Measurements from ENCODE around the gene CCDC12. TPM values are rescaled to one million over a fixed set of nuclear protein-coding genes. Genes with fewer than 3 reads are reported as not detected.

Gene CCDC12
- total and polyA plus RNA-seq, 9 of the 15 experiments (the other 6 are each of a cell fraction or from before 2014, with no cell fraction given), result 8.9 to 201 (median 86.9) TPM

- no peak for TF ChIP-seq HMBOX1 (IDR thresholded peaks at IDR 0.05)
- TF ChIP-seq ILF3 (IDR thresholded peaks at IDR 0.05; ENCODE audit: borderline replicate concordance), result no peak
- no peak for TF ChIP-seq IRF1 (CRISPR knock-in tag; IDR thresholded peaks at IDR 0.05; ENCODE audit: borderline replicate concordance)
These were observed 70.0 kb downstream of the CCDC12 start (continued) for GRCh38 chr3:46906471-46907058.

- BruUV-seq (replicated peaks), result no TSS peak
- 5% methylated on average over 11 of the region's 11 CpGs for WGBS (ENCODE audit: insufficient coverage, low coverage, missing lambda C conversion rate)
- in situ Hi-C loops (cut with MboI) (no loop called here), intact Hi-C loops (cut with micrococcal nuclease) (no loop called here)
- FAIRE-seq (no peak), ATAC-seq (no peak), DNase-seq (ENCODE audit: extremely low read depth in 1 of 4, low spot score in 3 of 4) (no peak)
- ChIA-PET CTCF (ENCODE audit: low intra/inter-chr PET ratio) (no interaction called here), POLR2A (interaction anchor here (0.6 to 0.7 kb wide), 2 partner anchors 11 to 64 kb away, joined by 3 to 4 read pairs; no protein-coding TSS in a partner anchor)
- peak overlapping the region in 1 of 2 experiments; percentile 31; a peak in 1 of 4 replicates for H3K9ac ChIP-seq (ENCODE audit: insufficient read depth in 1 of 2, low read depth in 2 of 2, low read length in 2 of 2)
- peaks cover 4% of the 10 kb centered on the region for H3K9me1 ChIP-seq (ENCODE audit: control insufficient read depth, insufficient read depth, low read length)
- H3K79me2 ChIP-seq (ENCODE audit: control insufficient read depth, insufficient read depth, low read length), result no peaks in the 10 kb centered on the region
- H3K36me3 ChIP-seq (ENCODE audit: control insufficient read depth, insufficient read depth, low read length), result no peaks in the 10 kb centered on the region
- H3K4me3 ChIP-seq, result no peak overlapping the region
- H3K9me3 ChIP-seq (replicated peaks; ENCODE audit: control insufficient read depth, insufficient read depth, low read depth, low read length), result no peaks in the 10 kb centered on the region
- H4K20me1 ChIP-seq (replicated peaks; ENCODE audit: control insufficient read depth, insufficient read depth, low read length), result peaks cover 3% of the 10 kb centered on the region
- no peak overlapping the region for H3K27ac ChIP-seq (ENCODE audit: extremely low read depth, low read depth, low read length)
- H3K4me1 ChIP-seq (replicated peaks in 1 of 2; ENCODE audit: control insufficient read depth in 2 of 2, insufficient read depth in 2 of 2, low read length in 2 of 2), result peaks cover 0 to 46% of the 10 kb centered on the region in 2 experiments; a peak in 4 of 5 replicates
- H3K27me3 ChIP-seq (ENCODE audit: control insufficient read depth in 2 of 2, insufficient read depth in 2 of 2, low read length in 2 of 2), result peaks cover 5 to 28% of the 10 kb centered on the region in 2 experiments; a peak in 3 of 5 replicates
- no peak overlapping the region for H3K4me2 ChIP-seq (ENCODE audit: insufficient read depth, low read length)
- H2AFZ ChIP-seq (ENCODE audit: low read depth, low read length), result no peak overlapping the region
- no peak for TF ChIP-seq TCF3 (CRISPR knock-in tag; IDR thresholded peaks at IDR 0.05)
- TF ChIP-seq PTTG1 (tag; IDR thresholded peaks at IDR 0.05; ENCODE audit: low read depth), result no peak
- no peak for TF ChIP-seq ARID1B (IDR thresholded peaks at IDR 0.05)
- TF ChIP-seq ZBTB34 (CRISPR knock-in tag; IDR thresholded peaks at IDR 0.05), result no peak
- TF ChIP-seq RBM22 (IDR thresholded peaks at IDR 0.05; ENCODE audit: low read depth, low read length, poor library complexity, severe bottlenecking), result no peak
- TF ChIP-seq ZNF436 (CRISPR knock-in tag; IDR thresholded peaks at IDR 0.05), result no peak
- TF ChIP-seq ZFP36 (IDR thresholded peaks at IDR 0.05; ENCODE audit: low read depth, low read length, partially characterized antibody), result no peak
- no peak for TF ChIP-seq ZC3H8 (IDR thresholded peaks at IDR 0.05)
- no peak for TF ChIP-seq TAF1 (IDR thresholded peaks at IDR 0.05; ENCODE audit: control insufficient read depth, extremely low read depth, insufficient read depth, low read length, severe bottlenecking)
- TF ChIP-seq TAF9B (IDR thresholded peaks at IDR 0.05; ENCODE audit: partially characterized antibody), result no peak
- no peak for TF ChIP-seq ZBTB1 (CRISPR knock-in tag; IDR thresholded peaks at IDR 0.05; ENCODE audit: borderline replicate concordance, low read depth)
- no peak for TF ChIP-seq PHF8 (IDR thresholded peaks at IDR 0.05; ENCODE audit: borderline replicate concordance, low read length)
These were observed 70.7 kb downstream of the CCDC12 start for GRCh38 chr3:46905661-46906451.
